ENCODE results near the gene COA1. TPM values are rescaled to one million over a fixed set of nuclear protein-coding genes. Genes with fewer than 3 reads are reported as not detected.
A peak's percentile ranks its signal among the peaks of the same experiment; 100 is the strongest.

Gene COA1
- total RNA-seq, 1 donor from 2014 or later: 192 TPM

DNA sequence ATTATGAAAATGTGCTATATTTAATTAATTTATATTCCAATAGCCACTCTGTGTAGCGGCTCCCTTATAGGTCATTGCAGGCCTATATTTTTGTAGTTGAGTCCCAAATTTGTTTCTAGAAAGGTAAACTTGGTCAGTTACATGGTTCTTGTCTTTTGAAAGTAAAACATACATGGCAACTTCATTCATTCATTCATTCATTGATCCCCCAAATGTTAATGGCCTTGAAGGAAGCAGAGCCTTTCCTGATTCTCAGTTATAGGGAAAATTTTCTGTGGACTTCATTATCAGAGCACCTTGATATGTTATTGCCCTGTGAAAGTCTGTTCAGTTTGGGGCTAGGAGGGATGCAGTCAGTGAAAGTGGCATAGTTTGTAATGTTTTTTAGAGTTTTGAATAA, 32.1 kb upstream of the COA1 start:
- Mint-ChIP-seq H3K4me3 (no peak overlapping the region), H3K9me3 (no peaks in the 10 kb centered on the region), H3K27me3 (ENCODE audit: insufficient read depth, low read depth) (peaks cover 12% of the 10 kb centered on the region), H3K4me1 (peaks cover 28% of the 10 kb centered on the region), H3K27ac (no peak overlapping the region), H3K36me3 (no peaks in the 10 kb centered on the region)
- Histone ChIP-seq H3K9ac (no peak overlapping the region), H4K20me1 (ENCODE audit: low read depth) (peaks cover 4% of the 10 kb centered on the region), H3K27me3 (peaks cover 41% of the 10 kb centered on the region), H3K4me3 (no peak overlapping the region), H2AFZ (replicated peaks) (no peak overlapping the region), H3K9me3 (ENCODE audit: low read depth) (no peaks in the 10 kb centered on the region), H3K27ac (no peak overlapping the region), H3K79me2 (ENCODE audit: low read depth) (peaks cover 5% of the 10 kb centered on the region), H3K4me1 (peaks cover 11% of the 10 kb centered on the region), H3F3A (ENCODE audit: low read depth) (peaks cover 18% of the 10 kb centered on the region), H3K36me3 (no peaks in the 10 kb centered on the region), H3K4me2 (no peak overlapping the region)
- TF ChIP-seq EZH2phosphoT487 (IDR thresholded peaks at IDR 0.05) (no peak), EZH2 (IDR thresholded peaks at IDR 0.05) (no peak)
- TF ChIP-seq, protein P1, sequence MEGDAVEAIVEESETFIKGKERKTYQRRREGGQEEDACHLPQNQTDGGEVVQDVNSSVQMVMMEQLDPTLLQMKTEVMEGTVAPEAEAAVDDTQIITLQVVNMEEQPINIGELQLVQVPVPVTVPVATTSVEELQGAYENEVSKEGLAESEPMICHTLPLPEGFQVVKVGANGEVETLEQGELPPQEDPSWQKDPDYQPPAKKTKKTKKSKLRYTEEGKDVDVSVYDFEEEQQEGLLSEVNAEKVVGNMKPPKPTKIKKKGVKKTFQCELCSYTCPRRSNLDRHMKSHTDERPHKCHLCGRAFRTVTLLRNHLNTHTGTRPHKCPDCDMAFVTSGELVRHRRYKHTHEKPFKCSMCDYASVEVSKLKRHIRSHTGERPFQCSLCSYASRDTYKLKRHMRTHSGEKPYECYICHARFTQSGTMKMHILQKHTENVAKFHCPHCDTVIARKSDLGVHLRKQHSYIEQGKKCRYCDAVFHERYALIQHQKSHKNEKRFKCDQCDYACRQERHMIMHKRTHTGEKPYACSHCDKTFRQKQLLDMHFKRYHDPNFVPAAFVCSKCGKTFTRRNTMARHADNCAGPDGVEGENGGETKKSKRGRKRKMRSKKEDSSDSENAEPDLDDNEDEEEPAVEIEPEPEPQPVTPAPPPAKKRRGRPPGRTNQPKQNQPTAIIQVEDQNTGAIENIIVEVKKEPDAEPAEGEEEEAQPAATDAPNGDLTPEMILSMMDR (IDR thresholded peaks at IDR 0.05): no peak
- DNase-seq (ENCODE audit: low spot score): no peak

DNA sequence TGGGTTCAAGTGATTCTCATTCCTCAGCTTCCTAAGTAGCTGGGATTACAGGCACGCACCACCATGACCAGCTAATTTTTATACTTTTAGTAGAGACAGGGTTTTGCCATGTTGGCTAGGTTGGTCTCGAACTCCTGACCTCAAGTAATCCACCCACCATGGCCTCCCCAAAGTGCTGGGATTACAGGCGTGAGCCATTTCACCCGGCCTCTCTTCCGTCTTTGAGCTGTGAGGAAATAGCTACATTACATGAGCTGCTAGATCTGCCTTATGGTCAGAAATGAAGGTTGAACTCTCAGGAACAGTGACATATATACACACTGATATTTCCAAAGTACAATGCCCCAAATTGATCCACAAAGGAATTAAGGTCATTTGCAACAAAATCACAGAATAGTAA, 31.5 kb upstream of the COA1 start:
- no peak for DNase-seq (ENCODE audit: low spot score)
- no peak overlapping the region for H3K4me2 ChIP-seq
- no peak overlapping the region for H3K27ac ChIP-seq
- no peaks in the 10 kb centered on the region for H3K36me3 Mint-ChIP-seq
- no peak for TF ChIP-seq EZH2phosphoT487 (IDR thresholded peaks at IDR 0.05)
- TF ChIP-seq EZH2 (IDR thresholded peaks at IDR 0.05): no peak
- TF ChIP-seq, protein P1 (IDR thresholded peaks at IDR 0.05): no peak
- H3K79me2 ChIP-seq (ENCODE audit: low read depth): peaks cover 5% of the 10 kb centered on the region
- H2AFZ ChIP-seq (replicated peaks): no peak overlapping the region
- H3K4me3 ChIP-seq: no peak overlapping the region
- H3K4me1 Mint-ChIP-seq: peaks cover 27% of the 10 kb centered on the region
- H4K20me1 ChIP-seq (ENCODE audit: low read depth): peaks cover 4% of the 10 kb centered on the region
- no peaks in the 10 kb centered on the region for H3K9me3 ChIP-seq (ENCODE audit: low read depth)
- H3K27me3 ChIP-seq: peaks cover 45% of the 10 kb centered on the region
- peaks cover 18% of the 10 kb centered on the region for H3F3A ChIP-seq (ENCODE audit: low read depth)
- H3K4me1 ChIP-seq: peaks cover 11% of the 10 kb centered on the region
- no peak overlapping the region for H3K4me3 Mint-ChIP-seq
- H3K27ac Mint-ChIP-seq: no peak overlapping the region
- peaks cover 12% of the 10 kb centered on the region for H3K27me3 Mint-ChIP-seq (ENCODE audit: insufficient read depth, low read depth)
- no peaks in the 10 kb centered on the region for H3K36me3 ChIP-seq
- no peak overlapping the region for H3K9ac ChIP-seq
- H3K9me3 Mint-ChIP-seq: no peaks in the 10 kb centered on the region

DNA sequence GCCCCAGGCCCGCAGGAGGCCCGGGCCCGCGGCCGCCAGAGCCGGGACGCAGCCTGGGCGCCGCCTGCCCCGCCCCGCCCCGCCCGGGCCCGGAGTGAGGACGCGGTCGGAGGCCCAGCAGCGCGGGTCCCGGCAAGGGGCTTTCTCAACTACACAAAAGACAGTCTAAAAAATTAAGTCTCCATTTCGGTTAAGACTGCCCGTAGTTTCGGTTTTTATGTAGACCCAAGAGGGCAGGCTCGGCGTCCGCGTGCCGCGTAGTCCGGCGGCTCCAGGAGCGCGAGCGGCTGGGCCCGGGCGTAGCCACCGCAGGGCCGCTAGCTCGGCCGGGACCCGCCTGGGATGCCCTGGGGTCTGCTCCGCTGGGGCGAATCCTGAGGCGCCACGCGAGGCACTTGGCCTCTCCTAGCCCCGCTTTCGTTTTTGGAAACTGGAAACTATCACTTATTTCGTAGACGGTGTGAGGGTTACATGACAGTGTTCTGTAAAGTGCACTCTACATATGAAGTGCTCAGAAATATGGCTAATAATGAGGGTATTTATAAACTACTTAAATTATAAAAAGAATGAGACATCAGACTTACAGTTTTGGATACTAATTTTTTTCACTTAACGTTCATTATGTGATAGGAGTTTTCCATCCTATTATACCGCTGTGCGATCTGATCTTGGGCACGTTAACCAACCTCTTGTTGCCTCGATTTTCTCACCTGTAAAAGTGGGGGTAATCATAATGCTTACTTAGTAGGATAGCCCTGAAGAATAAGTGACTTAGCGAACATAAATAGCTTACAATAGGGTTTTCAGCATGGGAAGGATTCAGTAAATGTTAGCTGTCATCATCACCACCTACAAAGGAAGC, 29.7 kb upstream of the COA1 start:
- no peaks in the 10 kb centered on the region for H3K9me3 Mint-ChIP-seq
- Histone ChIP-seq H3K4me1 (peaks cover 7% of the 10 kb centered on the region), H3K9me3 (ENCODE audit: low read depth) (no peaks in the 10 kb centered on the region), H3K4me2 (peak overlapping the region; percentile 88), H3F3A (ENCODE audit: low read depth) (peaks cover 18% of the 10 kb centered on the region), H3K79me2 (ENCODE audit: low read depth) (peaks cover 5% of the 10 kb centered on the region), H4K20me1 (ENCODE audit: low read depth) (peaks cover 4% of the 10 kb centered on the region), H3K4me3 (peak overlapping the region; percentile 73), H3K9ac (no peak overlapping the region), H2AFZ (replicated peaks) (peak overlapping the region; percentile 94), H3K36me3 (no peaks in the 10 kb centered on the region), H3K27ac (no peak overlapping the region), H3K27me3 (peaks cover 45% of the 10 kb centered on the region)
- DNase-seq (ENCODE audit: low spot score): peak; percentile 74
- H3K27ac Mint-ChIP-seq: no peak overlapping the region
- peaks cover 23% of the 10 kb centered on the region for H3K4me1 Mint-ChIP-seq
- H3K27me3 Mint-ChIP-seq (ENCODE audit: insufficient read depth, low read depth): peaks cover 14% of the 10 kb centered on the region
- peak overlapping the region; percentile 89 for H3K4me3 Mint-ChIP-seq
- TF ChIP-seq EZH2phosphoT487 (IDR thresholded peaks at IDR 0.05): no peak
- no peak for TF ChIP-seq EZH2 (IDR thresholded peaks at IDR 0.05)
- TF ChIP-seq, protein P1 (IDR thresholded peaks at IDR 0.05): no peak
- no peaks in the 10 kb centered on the region for H3K36me3 Mint-ChIP-seq
